Effector memory CD4-positive, alpha-beta T cell (primary cell): ENCODE measurements around the gene TNPO3.
"Not testable (repeated sequence)": the region's sequence is repeated elsewhere in the genome, so short reads cannot be mapped to it uniquely, and the experiment has no call there.

Experiments used
- DNase-seq, 3 donors: peaks; one replicate each; pipeline ENCODE4 v3.0.0-alpha.2; 2020
- H3K27ac ChIP-seq: 2 replicates; pipeline ENCODE4 v1.7.0; 2013; ENCODE audit warnings: mild to moderate bottlenecking, low read length, moderate library complexity; ENCODE audit not compliant: insufficient read depth, poor library complexity, severe bottlenecking
- H3K27me3 ChIP-seq: replicated peaks from 2 replicates; pipeline ENCODE4 v1.7.0; 2013; ENCODE audit warnings: mild to moderate bottlenecking, low read length; ENCODE audit not compliant: insufficient read depth, control insufficient read depth, poor library complexity, severe bottlenecking
- H3K36me3 ChIP-seq: 2 replicates; pipeline ENCODE4 v1.7.0; 2013; ENCODE audit warnings: mild to moderate bottlenecking, low read length, moderate library complexity; ENCODE audit not compliant: control insufficient read depth, insufficient read depth
- H3K4me1 ChIP-seq: 2 replicates; pipeline ENCODE4 v1.7.0; 2013; ENCODE audit warnings: low read length, mild to moderate bottlenecking; ENCODE audit not compliant: control insufficient read depth, insufficient read depth, poor library complexity, severe bottlenecking
- H3K4me3 ChIP-seq: 2 replicates; pipeline ENCODE4 v1.7.0; 2013; ENCODE audit warnings: low read length, low read depth, mild to moderate bottlenecking; ENCODE audit not compliant: insufficient read depth, poor library complexity, severe bottlenecking
- H3K9me3 ChIP-seq: 2 replicates; pipeline ENCODE4 v1.7.0; 2013; ENCODE audit warnings: mild to moderate bottlenecking, low read length, moderate library complexity; ENCODE audit not compliant: control insufficient read depth

TNPO3 gene

GRCh38 chr7:129051459-129051858, 3.5 kb downstream of the TNPO3 start:
- H3K27ac ChIP-seq, H3K4me3 ChIP-seq, DNase-seq, H3K27me3 ChIP-seq, H3K9me3 ChIP-seq, H3K36me3 ChIP-seq: not testable (repeated sequence)
- peaks cover 18% of the 10 kb centered on the region for H3K4me1 ChIP-seq

DNA sequence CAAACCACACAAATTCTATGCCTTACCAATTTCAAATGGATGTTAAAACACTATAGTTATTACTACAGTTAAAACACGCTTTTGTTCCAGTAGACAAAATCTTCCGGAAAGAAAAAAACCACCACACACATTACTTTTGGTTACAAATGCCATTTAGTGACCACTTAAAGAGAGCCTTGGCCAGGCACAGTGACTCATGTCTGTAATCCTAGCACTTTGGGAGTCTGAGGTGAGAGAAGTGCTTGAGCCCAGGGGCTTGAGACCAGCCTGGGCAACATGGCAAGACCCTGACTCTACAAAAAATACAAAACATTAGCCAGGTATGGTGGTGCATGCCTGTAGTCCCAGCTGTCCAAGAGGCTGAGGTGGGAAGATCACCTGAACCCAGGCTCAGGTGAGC, 7.2 kb downstream of the TNPO3 start:
- Histone ChIP-seq H3K27me3 (no peaks in the 10 kb centered on the region), H3K4me3 (no peak overlapping the region), H3K4me1 (peaks cover 13% of the 10 kb centered on the region), H3K36me3 (no peaks in the 10 kb centered on the region), H3K9me3 (no peaks in the 10 kb centered on the region), H3K27ac (no peak overlapping the region)
- DNase-seq: no peak

GRCh38 chr7:129045682-129046081, 9.2 kb downstream of the TNPO3 start:
- no peak for DNase-seq
- H3K36me3 ChIP-seq: no peaks in the 10 kb centered on the region
- H3K4me3 ChIP-seq: no peak overlapping the region
- H3K9me3 ChIP-seq: no peaks in the 10 kb centered on the region
- H3K4me1 ChIP-seq: peaks cover 9% of the 10 kb centered on the region
- no peaks in the 10 kb centered on the region for H3K27me3 ChIP-seq
- no peak overlapping the region for H3K27ac ChIP-seq

DNA sequence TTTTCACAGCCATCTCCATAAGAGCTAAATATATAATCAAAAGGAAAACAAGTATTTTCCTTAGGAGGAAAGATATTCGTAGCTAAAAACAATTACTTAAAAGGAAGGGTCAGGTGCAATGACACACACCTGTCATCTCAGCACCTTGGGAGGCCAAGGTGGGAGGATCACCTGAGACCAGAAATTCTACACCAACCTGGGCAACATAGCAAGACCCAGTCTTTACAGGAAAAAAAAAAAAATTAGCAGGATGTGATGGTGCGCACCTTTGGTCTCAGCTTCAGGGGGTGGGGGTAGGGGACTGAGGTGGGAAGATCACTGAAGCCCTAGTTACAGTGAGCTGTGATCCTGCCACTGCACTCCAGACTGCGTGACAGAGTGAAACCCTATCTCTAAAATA, 11.9 kb downstream of the TNPO3 start:
- H3K27me3 ChIP-seq: no peaks in the 10 kb centered on the region
- H3K36me3 ChIP-seq: peaks cover 16% of the 10 kb centered on the region
- peaks cover 9% of the 10 kb centered on the region for H3K4me1 ChIP-seq
- H3K27ac ChIP-seq: no peak overlapping the region
- no peak overlapping the region for H3K4me3 ChIP-seq
- no peaks in the 10 kb centered on the region for H3K9me3 ChIP-seq
- no peak for DNase-seq

DNA sequence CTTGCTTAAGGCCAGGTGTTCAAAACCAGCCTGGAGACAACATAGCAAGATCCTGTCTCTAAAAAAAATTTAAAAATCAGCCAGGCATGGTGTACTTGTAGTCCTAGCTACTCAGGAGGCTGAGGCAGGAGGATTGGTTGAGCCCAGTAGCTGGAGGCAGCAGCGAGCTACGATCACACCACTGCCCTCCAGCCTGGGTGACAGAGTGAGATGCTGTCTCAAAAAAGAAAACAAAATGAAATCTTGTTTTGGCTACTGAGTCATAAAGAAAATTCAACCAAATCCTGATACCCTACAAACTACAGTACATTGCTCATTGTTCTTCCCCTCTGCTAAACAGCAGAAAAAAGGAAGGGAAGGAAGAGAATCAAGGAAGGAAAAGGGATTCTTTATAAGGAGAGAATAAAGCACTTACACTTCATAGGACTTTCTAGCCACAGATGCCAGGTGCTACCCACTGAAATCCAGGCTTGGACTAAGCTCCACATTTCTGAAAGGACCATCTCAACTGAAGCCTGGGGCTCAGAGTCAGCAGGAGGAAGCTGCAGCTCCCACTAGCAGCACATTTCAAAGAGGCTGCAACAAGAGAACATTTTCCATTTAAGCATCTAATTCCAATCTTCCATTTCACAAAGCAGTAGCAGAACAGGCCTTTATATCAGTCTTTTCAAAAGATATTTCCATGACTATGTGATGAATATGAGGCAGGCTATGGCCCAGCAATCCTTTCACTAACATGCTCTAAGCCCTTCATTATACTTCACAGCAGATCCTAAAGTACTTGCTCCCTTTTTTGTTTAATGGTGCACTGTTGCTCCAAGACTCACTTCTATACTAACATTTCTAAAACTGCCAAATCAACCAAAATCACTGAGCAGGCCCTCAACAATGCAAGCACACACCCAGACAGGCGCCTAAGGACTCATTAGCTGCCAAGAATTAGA, 13.5 kb downstream of the TNPO3 start:
- H3K27ac ChIP-seq: no peak overlapping the region
- H3K4me3 ChIP-seq: no peak overlapping the region
- no peaks in the 10 kb centered on the region for H3K27me3 ChIP-seq
- peaks cover 3% of the 10 kb centered on the region for H3K4me1 ChIP-seq
- peaks cover 16% of the 10 kb centered on the region for H3K36me3 ChIP-seq
- no peaks in the 10 kb centered on the region for H3K9me3 ChIP-seq
- no peak for DNase-seq

DNA sequence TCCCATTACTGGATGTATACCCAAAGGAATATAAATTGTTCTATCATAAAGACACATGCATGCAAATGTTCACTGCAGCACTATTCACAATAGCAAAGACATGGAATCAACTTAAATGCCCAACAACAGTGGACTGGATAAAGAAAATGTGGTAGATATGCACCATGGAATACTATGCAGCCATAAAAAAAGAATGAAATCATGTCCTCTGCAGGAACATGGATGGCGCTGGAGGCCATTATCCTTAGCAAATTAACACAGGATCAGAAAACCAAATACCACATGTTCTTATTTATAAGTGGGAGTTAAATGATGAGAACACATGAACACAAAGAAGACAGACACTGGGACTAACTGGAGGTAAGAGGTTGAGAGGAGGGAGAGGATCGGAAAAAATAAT, 16.4 kb downstream of the TNPO3 start:
- not testable (repeated sequence) for H3K9me3 ChIP-seq, H3K27ac ChIP-seq, H3K4me3 ChIP-seq, H3K4me1 ChIP-seq, DNase-seq, H3K27me3 ChIP-seq
- peaks cover 22% of the 10 kb centered on the region for H3K36me3 ChIP-seq

- no peak overlapping the region for H3K27ac ChIP-seq
- H3K4me3 ChIP-seq: no peak overlapping the region
- no peaks in the 10 kb centered on the region for H3K27me3 ChIP-seq
- no peak for DNase-seq
- H3K4me1 ChIP-seq: no peaks in the 10 kb centered on the region
- H3K36me3 ChIP-seq: peaks cover 22% of the 10 kb centered on the region
- no peaks in the 10 kb centered on the region for H3K9me3 ChIP-seq
Observed at GRCh38 chr7:129037585-129037984, 17.3 kb downstream of the TNPO3 start.

DNA sequence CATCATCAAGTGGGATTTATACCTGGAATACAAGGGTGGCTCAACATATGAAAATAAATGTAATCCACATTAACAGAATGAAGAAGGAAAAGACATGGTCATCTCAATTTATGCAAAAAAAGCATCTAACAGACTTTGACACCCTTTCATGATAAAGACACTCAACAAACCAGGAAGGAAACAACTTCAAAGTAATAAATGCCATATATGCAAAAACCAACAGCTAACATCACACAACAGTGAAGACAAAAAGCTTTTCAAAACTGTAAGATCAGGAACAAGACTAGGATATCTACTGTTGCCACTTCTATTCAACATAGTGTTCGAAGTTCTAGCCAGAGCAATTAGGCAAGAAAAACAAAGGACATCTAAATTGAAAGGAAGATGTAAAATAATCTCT, 22.9 kb downstream of the TNPO3 start:
- Histone ChIP-seq H3K4me1 (no peaks in the 10 kb centered on the region), H3K27me3 (no peaks in the 10 kb centered on the region), H3K9me3 (no peaks in the 10 kb centered on the region), H3K4me3 (no peak overlapping the region), H3K27ac (no peak overlapping the region), H3K36me3 (peaks cover 8% of the 10 kb centered on the region)
- DNase-seq: no peak

GRCh38 chr7:129030440-129030839, 24.5 kb downstream of the TNPO3 start:
- no peak overlapping the region for H3K27ac ChIP-seq
- H3K36me3 ChIP-seq: peaks cover 8% of the 10 kb centered on the region
- no peaks in the 10 kb centered on the region for H3K9me3 ChIP-seq
- DNase-seq: no peak
- H3K4me1 ChIP-seq: no peaks in the 10 kb centered on the region
- no peak overlapping the region for H3K4me3 ChIP-seq
- no peaks in the 10 kb centered on the region for H3K27me3 ChIP-seq

DNA sequence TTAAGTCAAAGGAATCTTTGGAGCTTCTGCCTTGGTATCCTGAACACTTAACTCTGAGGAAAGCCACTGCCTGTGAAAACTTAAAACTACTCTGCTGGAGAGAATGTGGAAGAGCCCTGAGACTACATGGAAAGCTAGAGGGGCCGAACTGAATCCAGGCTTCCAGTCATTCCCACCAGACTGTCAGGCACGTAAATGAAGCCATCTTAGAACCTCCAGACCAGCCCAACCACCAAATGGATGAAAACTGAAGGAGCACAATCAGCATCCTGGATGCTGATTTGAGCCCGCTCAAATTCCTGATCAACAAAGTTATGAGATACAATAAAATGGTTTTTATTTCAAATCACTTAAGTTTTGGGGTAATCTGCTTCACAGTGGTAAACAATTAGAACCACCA, 30.8 kb downstream of the TNPO3 start:
- DNase-seq: no peak
- no peaks in the 10 kb centered on the region for H3K9me3 ChIP-seq
- H3K4me3 ChIP-seq: no peak overlapping the region
- H3K27ac ChIP-seq: no peak overlapping the region
- no peaks in the 10 kb centered on the region for H3K4me1 ChIP-seq
- H3K27me3 ChIP-seq: no peaks in the 10 kb centered on the region
- peaks cover 3% of the 10 kb centered on the region for H3K36me3 ChIP-seq
